GM23338 (cell line): Measurements from ENCODE around the gene COL4A1. TPM values are rescaled to one million over a fixed set of nuclear protein-coding genes. Genes with fewer than 3 reads are reported as not detected.

Source experiments
- ATAC-seq: fragments of 200-7000 bp; cut with Tn5 transposase; 3 replicates; pipeline ENCODE4 v1.9.1; 2020
- DNase-seq: peaks from one replicate; pipeline ENCODE4 v3.0.0-alpha.2; 2015; ENCODE audit warnings: low spot score
- H2AFZ ChIP-seq: fragments of 200-600 bp; sonication (generic); 2 replicates; pipeline ENCODE4 v1.8.0; 2016; ENCODE audit warnings: antibody characterized with exemption, mild to moderate bottlenecking, moderate library complexity
- H3F3A ChIP-seq: fragments of 200-600 bp; sonication (generic); replicated peaks from 2 replicates; pipeline ENCODE4 v1.8.0; 2017; ENCODE audit warnings: antibody characterized with exemption, mixed run types, low read depth
- H3K27ac ChIP-seq: fragments of 200-600 bp; sonication (generic); 2 replicates; pipeline ENCODE4 v1.6.1; 2016; ENCODE audit warnings: low read depth
- H3K27me3 ChIP-seq: fragments of 200-600 bp; sonication (generic); 2 replicates; pipeline ENCODE4 v1.8.0; 2016; ENCODE audit warnings: mild to moderate bottlenecking, mixed run types, moderate library complexity; ENCODE audit not compliant: insufficient read depth
- H3K36me3 ChIP-seq: fragments of 200-600 bp; sonication (generic); 2 replicates; pipeline ENCODE4 v1.8.0; 2016; ENCODE audit warnings: mild to moderate bottlenecking; ENCODE audit not compliant: insufficient read depth
- H3K4me1 ChIP-seq: fragments of 200-600 bp; sonication (generic); 2 replicates; pipeline ENCODE4 v1.8.0; 2016; ENCODE audit warnings: mild to moderate bottlenecking, moderate library complexity; ENCODE audit not compliant: insufficient read depth
- H3K4me2 ChIP-seq: fragments of 200-600 bp; sonication (generic); 2 replicates; pipeline ENCODE4 v1.7.1; 2017; ENCODE audit warnings: mixed run types
- H3K4me3 ChIP-seq: fragments of 200-600 bp; sonication (generic); 2 replicates; pipeline ENCODE4 v1.6.1; 2016; ENCODE audit warnings: mixed run types
- H3K79me2 ChIP-seq: fragments of 200-600 bp; sonication (generic); replicated peaks from 2 replicates; pipeline ENCODE4 v1.8.0; 2017; ENCODE audit warnings: mild to moderate bottlenecking; ENCODE audit not compliant: insufficient read depth
- H3K9me2 ChIP-seq: fragments of 200-600 bp; sonication (generic); 2 replicates; pipeline ENCODE4 v1.8.0; 2017; ENCODE audit not compliant: insufficient read depth
- H4K20me1 ChIP-seq: fragments of 200-600 bp; sonication (generic); replicated peaks from 2 replicates; pipeline ENCODE4 v1.8.0; 2017; ENCODE audit warnings: mild to moderate bottlenecking; ENCODE audit not compliant: insufficient read depth
- H3K27ac Mint-ChIP-seq: 2 replicates; pipeline ENCODE4 v1.8.0; 2020; ENCODE audit warnings: inconsistent platforms, mild to moderate bottlenecking, moderate library complexity, mixed read lengths
- H3K27me3 Mint-ChIP-seq: 3 replicates; pipeline ENCODE4 v1.8.0; 2022; ENCODE audit warnings: low read depth, mild to moderate bottlenecking, moderate library complexity, mixed read lengths, inconsistent platforms; ENCODE audit not compliant: insufficient read depth, poor library complexity
- H3K36me3 Mint-ChIP-seq: 3 replicates; pipeline ENCODE4 v1.8.0; 2021; ENCODE audit warnings: low read depth, mild to moderate bottlenecking, inconsistent platforms, moderate library complexity, mixed read lengths
- H3K4me1 Mint-ChIP-seq: 3 replicates; pipeline ENCODE4 v1.8.0; 2020; ENCODE audit warnings: mild to moderate bottlenecking, inconsistent platforms, mixed read lengths
- H3K4me3 Mint-ChIP-seq: 3 replicates; pipeline ENCODE4 v1.8.0; 2021; ENCODE audit warnings: moderate library complexity, mild to moderate bottlenecking, inconsistent platforms, mixed read lengths
- H3K9me3 Mint-ChIP-seq: 3 replicates; pipeline ENCODE4 v1.8.0; 2020; ENCODE audit warnings: moderate library complexity, mild to moderate bottlenecking, inconsistent platforms, mixed read lengths
- CREB1 ChIP-seq: fragments of 250-450 bp; sonication (Bioruptor Pico); IDR thresholded peaks from 2 replicates; pipeline ENCODE4 v1.5.0; 2020; ENCODE audit warnings: low read depth, mild to moderate bottlenecking, moderate library complexity
- CTCF ChIP-seq, 2 experiments: fragments of 200-600 bp in 1 of 2; sonication (generic) in 1 of 2; conservative IDR thresholded peaks; 2 replicates each; pipeline versions ENCODE4 v1.5.1 to v1.6.1; 2016 to 2017; ENCODE audit warnings: antibody characterized with exemption in 2 of 2, low read depth in 2 of 2, mild to moderate bottlenecking in 2 of 2, moderate library complexity in 1 of 2
- ETS1 ChIP-seq: IDR thresholded peaks from 2 replicates; pipeline ENCODE4 v1.6.1; 2016; ENCODE audit warnings: antibody characterized with exemption
- EZH2 ChIP-seq: fragments of 200-600 bp; sonication (generic); IDR thresholded peaks from one replicate; pipeline ENCODE4 v1.8.0; 2017; ENCODE audit warnings: antibody characterized with exemption, mild to moderate bottlenecking, low read depth; ENCODE audit not compliant: unreplicated experiment
- EZH2phosphoT487 ChIP-seq: fragments of 200-600 bp; sonication (generic); IDR thresholded peaks from one replicate; pipeline ENCODE4 v1.8.1; 2018; ENCODE audit warnings: antibody characterized with exemption; ENCODE audit not compliant: unreplicated experiment
- JUNB ChIP-seq: IDR thresholded peaks from one replicate; pipeline ENCODE4 v1.6.1; 2016; ENCODE audit warnings: antibody characterized with exemption; ENCODE audit not compliant: unreplicated experiment
- NANOG ChIP-seq: IDR thresholded peaks from 2 replicates; pipeline ENCODE4 v1.6.1; 2016; ENCODE audit warnings: antibody characterized with exemption, borderline replicate concordance
- POLR2AphosphoS5 ChIP-seq: IDR thresholded peaks from 2 replicates; pipeline ENCODE4 v1.6.1; 2016; ENCODE audit warnings: antibody characterized with exemption, low read depth
- REST ChIP-seq: IDR thresholded peaks from one replicate; pipeline ENCODE4 v1.6.1; 2018; ENCODE audit warnings: antibody characterized with exemption; ENCODE audit not compliant: unreplicated experiment
- STAT1 ChIP-seq: IDR thresholded peaks from one replicate; pipeline ENCODE4 v1.6.1; 2016; ENCODE audit warnings: antibody characterized with exemption; ENCODE audit not compliant: unreplicated experiment
- ZNF114 ChIP-seq: fragments of 250-450 bp; sonication (Bioruptor Pico); IDR thresholded peaks from 2 replicates; pipeline ENCODE4 v1.5.0; 2020; ENCODE audit warnings: mild to moderate bottlenecking, moderate library complexity
- ZNF331 ChIP-seq: fragments of 250-450 bp; sonication (Bioruptor Pico); IDR thresholded peaks from 2 replicates; pipeline ENCODE4 v1.5.0; 2020; ENCODE audit warnings: low read depth, mild to moderate bottlenecking, moderate library complexity
- ZNF462 ChIP-seq: fragments of 250-450 bp; sonication (Bioruptor Pico); IDR thresholded peaks from 2 replicates; pipeline ENCODE4 v1.5.0; 2020; ENCODE audit warnings: mild to moderate bottlenecking, moderate library complexity
- polyA plus RNA-seq: library from polyadenylated mRNA; unstranded; fragments of >200 nt; fragmentation: Nextera tagmentation; extraction: Ambion mirVana; gene quantifications from 2 replicates; pipeline ENCODE4 v1.2.1, GENCODE V29; 2016
- total RNA-seq: library from RNA; depleted of rRNA; stranded (reverse); fragments of >200 nt; shearing (Covaris generic); gene quantifications from 2 replicates; pipeline ENCODE4 v1.2.3, GENCODE V29; 2014

The COL4A1 gene
- total and polyA plus RNA-seq, 2 experiments from 2014 or later = 39.1 to 110 TPM

- ATAC-seq = no peak
Measured at GRCh38 chr13:110199046-110199831, 107.7 kb downstream of the COL4A1 start.

More at GRCh38 chr13:110199046-110199831, 107.7 kb downstream of the COL4A1 start:
- no peaks in the 10 kb centered on the region for H3K4me1 Mint-ChIP-seq
- 0 out of 2 replicates have a peak overlapping the region, but pooled peaks have one; percentile 27 for H3K27ac ChIP-seq
- H3K27ac Mint-ChIP-seq = no peak overlapping the region; the same call in 1 of the 2 replicates
- no peaks in the 10 kb centered on the region for H3K4me1 ChIP-seq
- TF ChIP-seq ZNF331 (CRISPR knock-in tag) (no peak), NANOG (no peak), CREB1 (no peak), ZNF462 (no peak), ZNF114 (CRISPR knock-in tag) (no peak), POLR2AphosphoS5 (no peak), EZH2 (no peak), ETS1 (no peak), CTCF (conservative IDR thresholded peaks at IDR 0.05; ENCODE audit: low read depth in 2 of 2) (no peak), EZH2phosphoT487 (no peak), STAT1 (no peak), REST (no peak), JUNB (no peak)
- H2AFZ ChIP-seq = no peak overlapping the region
- DNase-seq = no peak
- peaks cover 5% of the 10 kb centered on the region; the same call in 1 of the 2 replicates for H3K36me3 ChIP-seq
- peaks cover 6% of the 10 kb centered on the region; the same call in 2 of the 3 replicates for H3K36me3 Mint-ChIP-seq
- H3F3A ChIP-seq = no peaks in the 10 kb centered on the region
- no peak overlapping the region for H3K4me2 ChIP-seq
- no peaks in the 10 kb centered on the region for H3K9me3 Mint-ChIP-seq
- no peaks in the 10 kb centered on the region for H3K9me2 ChIP-seq
- H3K4me3 Mint-ChIP-seq = no peak overlapping the region
- H4K20me1 ChIP-seq = no peaks in the 10 kb centered on the region
- no peaks in the 10 kb centered on the region for H3K27me3 ChIP-seq
- no peaks in the 10 kb centered on the region for H3K79me2 ChIP-seq
- no peak overlapping the region for H3K4me3 ChIP-seq
- peaks cover under 1% of the 10 kb centered on the region for H3K27me3 Mint-ChIP-seq
